HEK293 (cell line): ENCODE data around the gene FRMD4A.

Experiments used
- CTCF ChIA-PET: fragments of 350-600 bp; formaldehyde crosslinking; extraction: SDS; loops from one replicate; lab custom pipeline; 2021; ENCODE audit warnings: antibody characterized with exemption; lab: Yijun Ruan, JAX
- POLR2A ChIA-PET: fragments of 300-600 bp; formaldehyde crosslinking; extraction: SDS; loops from one replicate; lab custom pipeline; 2020; ENCODE audit warnings: antibody characterized with exemption, inconsistent platforms; lab: Yijun Ruan, JAX
- H3K27ac ChIP-seq: fragments of 200-500 bp; sonication (Bioruptor generic); 2 replicates; pipeline ENCODE4 v1.5.1; 2014; ENCODE audit warnings: low read depth, low read length, control low read depth, inconsistent platforms; ENCODE audit errors: extremely low read depth
- H3K36me3 ChIP-seq, 2 experiments: fragments of 200-500 bp in 1 of 2; sonication (Bioruptor generic) in 1 of 2; 1 replicate in 1 of 2; 2 replicates in 1 of 2; pipeline ENCODE4 v1.5.1; 2014 to 2017; ENCODE audit warnings: inconsistent platforms in 2 of 2, low read length in 2 of 2; ENCODE audit not compliant: control insufficient read depth in 2 of 2, insufficient read depth in 1 of 2
- H3K4me1 ChIP-seq: fragments of 200-500 bp; sonication (Bioruptor generic); 2 replicates; pipeline ENCODE4 v1.5.1; 2014; ENCODE audit warnings: mild to moderate bottlenecking, low read length, inconsistent platforms; ENCODE audit not compliant: control insufficient read depth, insufficient read depth
- H3K4me3 ChIP-seq: 2 replicates; pipeline ENCODE4 v1.5.1; 2011; ENCODE audit warnings: low read depth, mild to moderate bottlenecking, control low read depth, low read length, moderate library complexity
- H3K9me3 ChIP-seq: fragments of 200-500 bp; sonication (Bioruptor generic); 2 replicates; pipeline ENCODE4 v1.5.1; 2014; ENCODE audit warnings: low read depth, low read length, inconsistent platforms; ENCODE audit not compliant: control insufficient read depth, insufficient read depth
- MEIS1 ChIP-seq: sonication (generic); formaldehyde crosslinking; IDR thresholded peaks from 2 replicates; pipeline ENCODE4 v1.8.1; 2022; ENCODE audit warnings: missing genetic modification reagents, mild to moderate bottlenecking, borderline replicate concordance
- MZF1 ChIP-seq: fragments of 450-650 bp; formaldehyde crosslinking; IDR thresholded peaks from 2 replicates; pipeline ENCODE4 v1.5.1; 2017; ENCODE audit warnings: missing biosample characterization, missing genetic modification characterization, borderline replicate concordance
- REPIN1 ChIP-seq: fragments of 450-650 bp; formaldehyde crosslinking; IDR thresholded peaks from 2 replicates; pipeline ENCODE4 v1.5.1; 2017; ENCODE audit warnings: missing biosample characterization, missing genetic modification characterization, low read depth
- SCRT2 ChIP-seq: fragments of 450-650 bp; formaldehyde crosslinking; IDR thresholded peaks from 2 replicates; pipeline ENCODE4 v1.5.1; 2016; ENCODE audit warnings: missing biosample characterization, missing genetic modification characterization
- SETDB1 ChIP-seq: IDR thresholded peaks from one replicate; pipeline ENCODE4 v1.6.1; 2017; ENCODE audit warnings: mild to moderate bottlenecking, low read length, moderate library complexity, mixed read lengths; ENCODE audit not compliant: insufficient read length
- TCF7L2 ChIP-seq: IDR thresholded peaks from 2 replicates; pipeline ENCODE4 v1.6.1; 2011; ENCODE audit warnings: low read depth, mild to moderate bottlenecking, inconsistent platforms, low read length, moderate library complexity, borderline replicate concordance
- ZBTB1 ChIP-seq: fragments of 450-650 bp; formaldehyde crosslinking; IDR thresholded peaks from 2 replicates; pipeline ENCODE4 v1.5.1; 2016; ENCODE audit warnings: missing biosample characterization, missing genetic modification characterization
- ZFP69B ChIP-seq: fragments of 450-650 bp; formaldehyde crosslinking; IDR thresholded peaks from 2 replicates; pipeline ENCODE4 v1.5.1; 2016; ENCODE audit warnings: missing biosample characterization, missing genetic modification characterization
- ZNF184 ChIP-seq: fragments of 450-650 bp; IDR thresholded peaks from 2 replicates; pipeline ENCODE4 v1.5.1; 2018; ENCODE audit warnings: missing biosample characterization, mild to moderate bottlenecking, missing genetic modification characterization
- ZNF211 ChIP-seq: fragments of 450-650 bp; formaldehyde crosslinking; IDR thresholded peaks from 2 replicates; pipeline ENCODE4 v1.5.1; 2016; ENCODE audit warnings: low read depth, missing biosample characterization, missing genetic modification characterization
- ZNF423 ChIP-seq: fragments of 450-650 bp; formaldehyde crosslinking; IDR thresholded peaks from 2 replicates; pipeline ENCODE4 v1.5.1; 2016; ENCODE audit warnings: missing biosample characterization, missing genetic modification characterization
- ZNF521 ChIP-seq: fragments of 450-650 bp; formaldehyde crosslinking; IDR thresholded peaks from 2 replicates; pipeline ENCODE4 v1.5.1; 2017; ENCODE audit warnings: missing biosample characterization, mild to moderate bottlenecking, missing genetic modification characterization
- ZNF549 ChIP-seq: fragments of 450-650 bp; IDR thresholded peaks from 2 replicates; pipeline ENCODE4 v1.5.1; 2018; ENCODE audit warnings: missing biosample characterization, missing genetic modification characterization, mild to moderate bottlenecking, inconsistent platforms, moderate library complexity
- ZNF621 ChIP-seq: fragments of 450-650 bp; formaldehyde crosslinking; IDR thresholded peaks from 2 replicates; pipeline ENCODE4 v1.5.1; 2017; ENCODE audit warnings: missing biosample characterization, missing genetic modification characterization
- TF ChIP-seq, protein P1 (sequence below): fragments of 450-650 bp; formaldehyde crosslinking; IDR thresholded peaks from 2 replicates; pipeline ENCODE4 v1.5.1; 2017; ENCODE audit warnings: missing biosample characterization, missing genetic modification characterization
- TF ChIP-seq, protein P2 (sequence below): fragments of 450-650 bp; formaldehyde crosslinking; IDR thresholded peaks from 2 replicates; pipeline ENCODE4 v1.5.1; 2016; ENCODE audit warnings: missing biosample characterization, missing genetic modification characterization
- TF ChIP-seq, protein P3 (sequence below): fragments of 450-650 bp; formaldehyde crosslinking; IDR thresholded peaks from 2 replicates; pipeline ENCODE4 v1.5.1; 2017; ENCODE audit warnings: missing biosample characterization, missing genetic modification characterization
- TF ChIP-seq, protein P4 (sequence below): fragments of 450-650 bp; formaldehyde crosslinking; IDR thresholded peaks from 2 replicates; pipeline ENCODE4 v1.5.1; 2016; ENCODE audit warnings: missing biosample characterization, missing genetic modification characterization, low read depth

Gene FRMD4A

DNA sequence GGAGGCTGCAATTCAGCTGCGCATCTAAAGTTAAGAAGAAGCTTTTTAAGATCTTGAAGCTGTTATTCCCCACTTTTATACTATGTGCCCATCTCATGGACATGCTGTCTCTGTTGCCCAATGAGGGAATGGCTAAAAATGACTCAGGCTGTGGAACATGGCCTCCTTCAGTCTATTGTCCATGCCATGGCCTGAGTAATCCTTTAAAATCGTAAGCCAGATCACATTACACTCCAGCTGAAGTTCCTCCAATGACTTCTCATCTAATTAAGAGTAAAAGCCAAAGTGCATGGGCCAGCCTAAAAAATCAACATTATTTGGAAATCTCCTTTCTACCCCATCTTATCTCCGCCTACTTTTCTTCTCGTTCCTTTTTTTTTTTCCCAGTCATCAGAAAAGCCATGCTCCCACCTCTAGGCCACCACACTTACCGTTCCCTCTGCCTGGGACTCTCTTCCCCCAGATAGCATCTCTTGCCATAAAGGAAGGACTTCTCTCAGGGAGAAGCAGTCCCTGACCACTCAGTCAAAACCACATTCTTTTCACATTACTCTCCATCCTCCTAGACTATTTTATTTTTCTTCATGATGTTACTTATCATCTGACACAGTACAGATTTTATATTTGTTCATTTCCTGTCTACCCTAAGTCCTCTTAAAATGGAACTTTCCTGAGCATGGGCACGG is 406.5 kb downstream of the FRMD4A start:
- H3K9me3 ChIP-seq = no peaks in the 10 kb centered on the region
- H3K36me3 ChIP-seq = no peaks in the 10 kb centered on the region
- ChIA-PET POLR2A (no interaction called here), CTCF (no interaction called here)
- H3K27ac ChIP-seq = no peak overlapping the region
- H3K4me3 ChIP-seq = no peak overlapping the region
- peaks cover 5% of the 10 kb centered on the region; the same call in 1 of the 2 replicates for H3K4me1 ChIP-seq
- no peak for TF ChIP-seq ZNF549 (tag by site-specific recombination)
- TF ChIP-seq ZNF621 = no peak
- no peak for TF ChIP-seq ZNF521 (tag by site-specific recombination)
- no peak for TF ChIP-seq ZNF184
- TF ChIP-seq, protein P1, sequence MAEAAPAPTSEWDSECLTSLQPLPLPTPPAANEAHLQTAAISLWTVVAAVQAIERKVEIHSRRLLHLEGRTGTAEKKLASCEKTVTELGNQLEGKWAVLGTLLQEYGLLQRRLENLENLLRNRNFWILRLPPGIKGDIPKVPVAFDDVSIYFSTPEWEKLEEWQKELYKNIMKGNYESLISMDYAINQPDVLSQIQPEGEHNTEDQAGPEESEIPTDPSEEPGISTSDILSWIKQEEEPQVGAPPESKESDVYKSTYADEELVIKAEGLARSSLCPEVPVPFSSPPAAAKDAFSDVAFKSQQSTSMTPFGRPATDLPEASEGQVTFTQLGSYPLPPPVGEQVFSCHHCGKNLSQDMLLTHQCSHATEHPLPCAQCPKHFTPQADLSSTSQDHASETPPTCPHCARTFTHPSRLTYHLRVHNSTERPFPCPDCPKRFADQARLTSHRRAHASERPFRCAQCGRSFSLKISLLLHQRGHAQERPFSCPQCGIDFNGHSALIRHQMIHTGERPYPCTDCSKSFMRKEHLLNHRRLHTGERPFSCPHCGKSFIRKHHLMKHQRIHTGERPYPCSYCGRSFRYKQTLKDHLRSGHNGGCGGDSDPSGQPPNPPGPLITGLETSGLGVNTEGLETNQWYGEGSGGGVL = no peak
- no peak for TF ChIP-seq ZNF423 (tag by site-specific recombination)
- TF ChIP-seq, protein P2, sequence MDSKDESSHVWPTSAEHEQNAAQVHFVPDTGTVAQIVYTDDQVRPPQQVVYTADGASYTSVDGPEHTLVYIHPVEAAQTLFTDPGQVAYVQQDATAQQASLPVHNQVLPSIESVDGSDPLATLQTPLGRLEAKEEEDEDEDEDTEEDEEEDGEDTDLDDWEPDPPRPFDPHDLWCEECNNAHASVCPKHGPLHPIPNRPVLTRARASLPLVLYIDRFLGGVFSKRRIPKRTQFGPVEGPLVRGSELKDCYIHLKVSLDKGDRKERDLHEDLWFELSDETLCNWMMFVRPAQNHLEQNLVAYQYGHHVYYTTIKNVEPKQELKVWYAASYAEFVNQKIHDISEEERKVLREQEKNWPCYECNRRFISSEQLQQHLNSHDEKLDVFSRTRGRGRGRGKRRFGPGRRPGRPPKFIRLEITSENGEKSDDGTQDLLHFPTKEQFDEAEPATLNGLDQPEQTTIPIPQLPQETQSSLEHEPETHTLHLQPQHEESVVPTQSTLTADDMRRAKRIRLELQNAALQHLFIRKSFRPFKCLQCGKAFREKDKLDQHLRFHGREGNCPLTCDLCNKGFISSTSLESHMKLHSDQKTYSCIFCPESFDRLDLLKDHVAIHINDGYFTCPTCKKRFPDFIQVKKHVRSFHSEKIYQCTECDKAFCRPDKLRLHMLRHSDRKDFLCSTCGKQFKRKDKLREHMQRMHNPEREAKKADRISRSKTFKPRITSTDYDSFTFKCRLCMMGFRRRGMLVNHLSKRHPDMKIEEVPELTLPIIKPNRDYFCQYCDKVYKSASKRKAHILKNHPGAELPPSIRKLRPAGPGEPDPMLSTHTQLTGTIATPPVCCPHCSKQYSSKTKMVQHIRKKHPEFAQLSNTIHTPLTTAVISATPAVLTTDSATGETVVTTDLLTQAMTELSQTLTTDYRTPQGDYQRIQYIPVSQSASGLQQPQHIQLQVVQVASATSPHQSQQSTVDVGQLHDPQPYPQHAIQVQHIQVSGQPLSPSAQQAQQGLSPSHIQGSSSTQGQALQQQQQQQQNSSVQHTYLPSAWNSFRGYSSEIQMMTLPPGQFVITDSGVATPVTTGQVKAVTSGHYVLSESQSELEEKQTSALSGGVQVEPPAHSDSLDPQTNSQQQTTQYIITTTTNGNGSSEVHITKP (tag by site-specific recombination) = 0 out of 2 replicates have a peak, but pooled peaks have one; percentile 44
- peak; percentile 24; the same call in 1 of the 2 replicates for TF ChIP-seq MZF1 (tag by site-specific recombination)
- TF ChIP-seq, protein P3, sequence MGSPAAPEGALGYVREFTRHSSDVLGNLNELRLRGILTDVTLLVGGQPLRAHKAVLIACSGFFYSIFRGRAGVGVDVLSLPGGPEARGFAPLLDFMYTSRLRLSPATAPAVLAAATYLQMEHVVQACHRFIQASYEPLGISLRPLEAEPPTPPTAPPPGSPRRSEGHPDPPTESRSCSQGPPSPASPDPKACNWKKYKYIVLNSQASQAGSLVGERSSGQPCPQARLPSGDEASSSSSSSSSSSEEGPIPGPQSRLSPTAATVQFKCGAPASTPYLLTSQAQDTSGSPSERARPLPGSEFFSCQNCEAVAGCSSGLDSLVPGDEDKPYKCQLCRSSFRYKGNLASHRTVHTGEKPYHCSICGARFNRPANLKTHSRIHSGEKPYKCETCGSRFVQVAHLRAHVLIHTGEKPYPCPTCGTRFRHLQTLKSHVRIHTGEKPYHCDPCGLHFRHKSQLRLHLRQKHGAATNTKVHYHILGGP (tag by site-specific recombination) = no peak
- no peak for TF ChIP-seq SETDB1

DNA sequence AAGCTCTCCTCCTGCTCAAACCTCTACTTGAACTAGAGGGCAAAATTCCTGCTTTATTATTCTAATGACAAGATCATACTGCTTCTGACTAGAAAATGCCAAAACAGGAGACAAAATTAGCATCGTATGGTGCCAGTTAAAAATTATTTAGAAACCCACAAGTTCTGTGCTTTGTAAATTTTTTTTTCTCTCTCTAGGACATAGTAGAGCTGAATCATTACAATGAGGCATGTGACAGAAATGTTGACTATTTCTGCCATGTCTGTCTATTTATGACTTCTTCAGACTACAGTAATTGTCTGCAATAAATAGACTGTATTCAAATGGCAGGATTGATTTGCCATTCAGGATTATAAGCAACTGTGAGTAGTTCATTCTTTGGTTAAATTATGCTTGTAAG is 408.1 kb downstream of the FRMD4A start:
- Histone ChIP-seq H3K36me3 (no peaks in the 10 kb centered on the region), H3K27ac (no peak overlapping the region), H3K9me3 (no peaks in the 10 kb centered on the region), H3K4me3 (no peak overlapping the region), H3K4me1 (no peaks in the 10 kb centered on the region)
- CTCF ChIA-PET = interaction anchor here (0.6 kb wide), 2 partner anchors 48 to 238 kb away, joined by 3 read pairs; no protein-coding TSS in a partner anchor
- POLR2A ChIA-PET = interaction anchor here (0.6 kb wide), 1 partner anchor 44 kb away, joined by 3 read pairs; no protein-coding TSS in a partner anchor
- TF ChIP-seq ZFP69B (no peak), MEIS1 (no peak), ZNF211 (no peak), REPIN1 (no peak), TCF7L2 (no peak), SCRT2 (tag by site-specific recombination) (no peak), ZBTB1 (tag by site-specific recombination) (no peak)
- TF ChIP-seq, protein P3 (tag by site-specific recombination) = no peak
- TF ChIP-seq, protein P4, sequence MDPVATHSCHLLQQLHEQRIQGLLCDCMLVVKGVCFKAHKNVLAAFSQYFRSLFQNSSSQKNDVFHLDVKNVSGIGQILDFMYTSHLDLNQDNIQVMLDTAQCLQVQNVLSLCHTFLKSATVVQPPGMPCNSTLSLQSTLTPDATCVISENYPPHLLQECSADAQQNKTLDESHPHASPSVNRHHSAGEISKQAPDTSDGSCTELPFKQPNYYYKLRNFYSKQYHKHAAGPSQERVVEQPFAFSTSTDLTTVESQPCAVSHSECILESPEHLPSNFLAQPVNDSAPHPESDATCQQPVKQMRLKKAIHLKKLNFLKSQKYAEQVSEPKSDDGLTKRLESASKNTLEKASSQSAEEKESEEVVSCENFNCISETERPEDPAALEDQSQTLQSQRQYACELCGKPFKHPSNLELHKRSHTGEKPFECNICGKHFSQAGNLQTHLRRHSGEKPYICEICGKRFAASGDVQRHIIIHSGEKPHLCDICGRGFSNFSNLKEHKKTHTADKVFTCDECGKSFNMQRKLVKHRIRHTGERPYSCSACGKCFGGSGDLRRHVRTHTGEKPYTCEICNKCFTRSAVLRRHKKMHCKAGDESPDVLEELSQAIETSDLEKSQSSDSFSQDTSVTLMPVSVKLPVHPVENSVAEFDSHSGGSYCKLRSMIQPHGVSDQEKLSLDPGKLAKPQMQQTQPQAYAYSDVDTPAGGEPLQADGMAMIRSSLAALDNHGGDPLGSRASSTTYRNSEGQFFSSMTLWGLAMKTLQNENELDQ (tag by site-specific recombination) = no peak
